K562 (cell line): ENCODE measurements around the gene DCPS. TPM values are rescaled to one million over a fixed set of nuclear protein-coding genes. Genes with fewer than 3 reads are reported as not detected.
A peak's percentile ranks its signal among the peaks of the same experiment; 100 is the strongest.

Experiments used
- ATAC-seq: fragments of 200-7000 bp; cut with Tn5 transposase; 3 replicates; pipeline ENCODE4 v1.9.1; 2020; ENCODE audit warnings: moderate library complexity
- BruUV-seq: library from RNA; stranded (reverse); fragments of 400-500 nt; replicated peaks from 2 replicates; lab custom pipeline; 2021; lab: Mats Ljungman, UMichigan
- CTCF ChIA-PET: fragments of 300-600 bp; formaldehyde crosslinking; extraction: SDS; loops from one replicate; lab custom pipeline; 2021; ENCODE audit warnings: low intra/inter-chr PET ratio; lab: Yijun Ruan, JAX
- POLR2A ChIA-PET: fragments of 300-600, 350-650 bp; sonication (Branson Sonifier 250); formaldehyde crosslinking; extraction: SDS; loops from one replicate; lab custom pipeline; 2021; ENCODE audit warnings: antibody characterized with exemption, inconsistent platforms; lab: Yijun Ruan, JAX
- DNase-seq, 4 experiments: peaks; one replicate each; pipeline versions ENCODE4 v3.0.0 to v3.0.0-alpha.2; 2011 to 2018; ENCODE audit warnings: low spot score in 3 of 4, mixed read lengths in 3 of 4; ENCODE audit errors: extremely low read depth in 1 of 4
- FAIRE-seq: peaks from 2 replicates; lab custom pipeline; 2011; peaks lifted over from hg19 to GRCh38; lab: Jason Lieb, UNC
- H2AFZ ChIP-seq: 2 replicates; pipeline ENCODE4 v1.6.0; 2011; ENCODE audit warnings: low read depth, low read length, control low read depth, inconsistent platforms
- H3K27ac ChIP-seq: fragments of 200-600 bp; 3 replicates; pipeline ENCODE4 v1.8.0; 2011; ENCODE audit warnings: low read depth, mild to moderate bottlenecking, control low read depth, inconsistent platforms, low read length, moderate library complexity, mixed read lengths; ENCODE audit errors: extremely low read depth
- H3K27me3 ChIP-seq, 2 experiments: fragments of 300-600 bp in 1 of 2; 2 replicates in 1 of 2; 3 replicates in 1 of 2; pipeline versions ENCODE4 v1.6.0 to v1.8.0; 2011; ENCODE audit warnings: inconsistent platforms in 2 of 2, low read length in 2 of 2, mild to moderate bottlenecking in 1 of 2, mixed read lengths in 1 of 2, moderate library complexity in 1 of 2; ENCODE audit not compliant: control insufficient read depth in 2 of 2, insufficient read depth in 2 of 2
- H3K36me3 ChIP-seq: fragments of 300-600 bp; 3 replicates; pipeline ENCODE4 v1.8.0; 2011; ENCODE audit warnings: mild to moderate bottlenecking, low read length, inconsistent platforms; ENCODE audit not compliant: control insufficient read depth, insufficient read depth
- H3K4me1 ChIP-seq, 2 experiments: fragments of 200-600 bp in 1 of 2; replicated peaks in 1 of 2; 2 replicates in 1 of 2; 3 replicates in 1 of 2; pipeline versions ENCODE4 v1.5.1 to v1.8.0; 2011; ENCODE audit warnings: inconsistent platforms in 2 of 2, low read length in 2 of 2, mild to moderate bottlenecking in 1 of 2, mixed read lengths in 1 of 2, moderate library complexity in 1 of 2; ENCODE audit not compliant: control insufficient read depth in 2 of 2, insufficient read depth in 2 of 2
- H3K4me2 ChIP-seq: 2 replicates; pipeline ENCODE4 v1.6.1; 2011; ENCODE audit warnings: low read length, control low read depth, inconsistent platforms, mixed read lengths; ENCODE audit not compliant: insufficient read depth
- H3K4me3 ChIP-seq: fragments of 200-600 bp; sonication (generic), shearing (Covaris generic); 2 replicates; pipeline ENCODE4 v1.5.1; 2016; ENCODE audit warnings: control low read depth, inconsistent platforms
- H3K79me2 ChIP-seq: fragments of 200-600 bp; 3 replicates; pipeline ENCODE4 v1.8.0; 2011; ENCODE audit warnings: low read length, inconsistent platforms; ENCODE audit not compliant: control insufficient read depth, insufficient read depth
- H3K9ac ChIP-seq, 2 experiments: 2 replicates each; pipeline versions ENCODE4 v1.6.0 to v1.6.1; 2011; ENCODE audit warnings: low read depth in 2 of 2, low read length in 2 of 2, control low read depth in 1 of 2, inconsistent platforms in 1 of 2, mild to moderate bottlenecking in 1 of 2, mixed read lengths in 1 of 2; ENCODE audit not compliant: insufficient read depth in 1 of 2
- H3K9me1 ChIP-seq: one replicate; pipeline ENCODE4 v1.6.0; 2011; ENCODE audit warnings: inconsistent platforms, mild to moderate bottlenecking, low read length, moderate library complexity; ENCODE audit not compliant: control insufficient read depth, insufficient read depth
- H3K9me3 ChIP-seq: replicated peaks from 2 replicates; pipeline ENCODE4 v1.5.1; 2011; ENCODE audit warnings: low read depth, low read length, inconsistent platforms; ENCODE audit not compliant: control insufficient read depth, insufficient read depth
- H4K20me1 ChIP-seq: replicated peaks from 2 replicates; pipeline ENCODE4 v1.6.1; 2011; ENCODE audit warnings: low read length, inconsistent platforms, mixed read lengths; ENCODE audit not compliant: control insufficient read depth, insufficient read depth
- FOXJ2 ChIP-seq: fragments of 200-800 bp; sonication (Bioruptor generic); IDR thresholded peaks from 2 replicates; pipeline ENCODE4 v1.6.1; 2016; ENCODE audit warnings: missing genetic modification characterization, missing compliant biosample characterization
- HDGF ChIP-seq: fragments of 450-650 bp; IDR thresholded peaks from 2 replicates; pipeline ENCODE4 v1.6.1; 2016
- NFIC ChIP-seq: fragments of 450-650 bp; IDR thresholded peaks from 2 replicates; pipeline ENCODE4 v1.6.1; 2017; ENCODE audit warnings: mild to moderate bottlenecking, inconsistent platforms
- POLR2A ChIP-seq: fragments of 450-650 bp; conservative IDR thresholded peaks from 2 replicates; pipeline ENCODE4 v1.6.1; 2016
- SREBF2 ChIP-seq: sonication (generic); formaldehyde crosslinking; IDR thresholded peaks from 2 replicates; pipeline ENCODE4 v1.4.0; 2020; ENCODE audit warnings: mild to moderate bottlenecking, missing genetic modification reagents
- ZNF830 ChIP-seq: fragments of 250-450 bp; sonication (Bioruptor Pico); IDR thresholded peaks from 2 replicates; pipeline ENCODE4 v1.5.0; 2021; ENCODE audit warnings: mild to moderate bottlenecking
- WGBS: fragments of 100-300 bp; shearing (Covaris generic); methylation state at CpG from one replicate; pipeline ENCODE4 v1.1.6; 2016; ENCODE audit warnings: low coverage, mixed read lengths; ENCODE audit not compliant: insufficient coverage; ENCODE audit errors: missing lambda C conversion rate; 5-methylcytosine and 5-hydroxymethylcytosine counted together
- in situ Hi-C: fragments of 300-500 bp; cut with MboI; formaldehyde crosslinking; loops from 4 replicates; pipeline ENCODE4 v1.15.0; 2018; ENCODE audit warnings: inconsistent platforms, mixed read lengths
- intact Hi-C: fragments of 100-400 bp; cut with micrococcal nuclease; formaldehyde crosslinking; loops from 2 replicates; pipeline ENCODE4 v1.14.2; 2022
- polyA plus RNA-seq, 8 experiments: library from polyadenylated mRNA; depleted of rRNA in 4 of 8; stranded (reverse) in 5 of 8; unstranded in 3 of 8; fragments of >200 nt; fragmentation: Nextera tagmentation in 2 of 8; fragmentation: Illumina TruSeq in 1 of 8; extraction: Ambion mirVana in 2 of 8; extraction: Trizol in 1 of 8; gene quantifications; 2 replicates each; pipeline versions ENCODE4 v1.2.1 to v1.2.3, GENCODE V29; 2011 to 2014; ENCODE audit warnings: inconsistent platforms in 1 of 8, missing spikeins in 1 of 8
- total RNA-seq, 7 experiments: library from RNA; depleted of rRNA in 6 of 7; stranded (reverse); fragments of >200 nt in 6 of 7; fragmentation: Illumina TruSeq in 2 of 7; extraction: Trizol in 2 of 7; gene quantifications; 2 replicates each; pipeline versions ENCODE4 v1.2.1 to v1.2.3, GENCODE V29; 2011 to 2021; ENCODE audit warnings: low replicate concordance in 1 of 7
- TF ChIP-seq, protein P1 (sequence below), 2 experiments: fragments of 450-650 bp in 1 of 2; sonication (generic) in 1 of 2; formaldehyde crosslinking in 1 of 2; IDR thresholded peaks; 2 replicates each; pipeline versions ENCODE4 v1.7.1 to v1.9.0; 2016 to 2022; ENCODE audit warnings: inconsistent platforms in 1 of 2, mild to moderate bottlenecking in 1 of 2, missing genetic modification reagents in 1 of 2

DCPS gene
- total and polyA plus RNA-seq, 9 of the 15 experiments (the other 6 are each of a cell fraction or from before 2014, with no cell fraction given): 8.7 to 38.1 (median 17.9) TPM

DNA sequence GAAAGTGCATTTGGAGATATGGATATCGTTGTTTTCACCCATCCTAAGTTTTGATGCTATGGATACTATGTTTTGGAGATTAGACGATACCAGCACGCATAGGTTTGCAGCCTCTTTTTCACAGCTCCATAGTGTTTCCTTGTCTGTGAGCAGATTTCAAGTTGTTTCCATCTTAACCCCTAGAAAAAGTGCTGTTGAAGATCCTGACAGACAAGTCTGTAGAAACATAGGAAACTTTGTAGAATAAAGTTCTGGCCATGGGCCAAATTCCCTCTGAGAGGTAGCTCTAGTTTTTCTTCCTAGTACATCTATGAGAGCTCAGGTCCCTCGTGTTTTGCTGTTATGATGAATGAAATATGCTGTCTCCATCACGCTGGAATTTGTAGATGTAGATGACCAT is 84.0 kb downstream of the DCPS start:
- no peaks in the 10 kb centered on the region for H3K9me1 ChIP-seq
- peaks cover 0 to 9% of the 10 kb centered on the region in 2 experiments for H3K4me1 ChIP-seq
- BruUV-seq: no TSS peak
- no peaks in the 10 kb centered on the region for H3K9me3 ChIP-seq
- intact Hi-C loops (no loop called here), in situ Hi-C loops (no loop called here)
- ATAC-seq (no peak), DNase-seq (no peak), FAIRE-seq (no peak)
- no peak overlapping the region for H3K4me2 ChIP-seq
- H3K27me3 ChIP-seq: no peaks in the 10 kb centered on the region
- H3K27ac ChIP-seq: no peak overlapping the region
- H3K79me2 ChIP-seq: no peaks in the 10 kb centered on the region
- H3K4me3 ChIP-seq: no peak overlapping the region
- no peak overlapping the region for H3K9ac ChIP-seq
- CTCF ChIA-PET: no interaction called here
- WGBS: 33% methylated on average over 5 of the region's 5 CpGs
- peaks cover 5% of the 10 kb centered on the region; the same call in 1 of the 2 replicates for H4K20me1 ChIP-seq
- TF ChIP-seq FOXJ2 (tag) (peak; percentile 62), ZNF830 (CRISPR knock-in tag) (no peak), POLR2A (no peak), NFIC (peak; percentile 91), SREBF2 (no peak), HDGF (no peak)
- TF ChIP-seq, protein P1, sequence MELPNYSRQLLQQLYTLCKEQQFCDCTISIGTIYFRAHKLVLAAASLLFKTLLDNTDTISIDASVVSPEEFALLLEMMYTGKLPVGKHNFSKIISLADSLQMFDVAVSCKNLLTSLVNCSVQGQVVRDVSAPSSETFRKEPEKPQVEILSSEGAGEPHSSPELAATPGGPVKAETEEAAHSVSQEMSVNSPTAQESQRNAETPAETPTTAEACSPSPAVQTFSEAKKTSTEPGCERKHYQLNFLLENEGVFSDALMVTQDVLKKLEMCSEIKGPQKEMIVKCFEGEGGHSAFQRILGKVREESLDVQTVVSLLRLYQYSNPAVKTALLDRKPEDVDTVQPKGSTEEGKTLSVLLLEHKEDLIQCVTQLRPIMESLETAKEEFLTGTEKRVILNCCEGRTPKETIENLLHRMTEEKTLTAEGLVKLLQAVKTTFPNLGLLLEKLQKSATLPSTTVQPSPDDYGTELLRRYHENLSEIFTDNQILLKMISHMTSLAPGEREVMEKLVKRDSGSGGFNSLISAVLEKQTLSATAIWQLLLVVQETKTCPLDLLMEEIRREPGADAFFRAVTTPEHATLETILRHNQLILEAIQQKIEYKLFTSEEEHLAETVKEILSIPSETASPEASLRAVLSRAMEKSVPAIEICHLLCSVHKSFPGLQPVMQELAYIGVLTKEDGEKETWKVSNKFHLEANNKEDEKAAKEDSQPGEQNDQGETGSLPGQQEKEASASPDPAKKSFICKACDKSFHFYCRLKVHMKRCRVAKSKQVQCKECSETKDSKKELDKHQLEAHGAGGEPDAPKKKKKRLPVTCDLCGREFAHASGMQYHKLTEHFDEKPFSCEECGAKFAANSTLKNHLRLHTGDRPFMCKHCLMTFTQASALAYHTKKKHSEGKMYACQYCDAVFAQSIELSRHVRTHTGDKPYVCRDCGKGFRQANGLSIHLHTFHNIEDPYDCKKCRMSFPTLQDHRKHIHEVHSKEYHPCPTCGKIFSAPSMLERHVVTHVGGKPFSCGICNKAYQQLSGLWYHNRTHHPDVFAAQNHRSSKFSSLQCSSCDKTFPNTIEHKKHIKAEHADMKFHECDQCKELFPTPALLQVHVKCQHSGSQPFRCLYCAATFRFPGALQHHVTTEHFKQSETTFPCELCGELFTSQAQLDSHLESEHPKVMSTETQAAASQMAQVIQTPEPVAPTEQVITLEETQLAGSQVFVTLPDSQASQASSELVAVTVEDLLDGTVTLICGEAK (IDR thresholded peaks at IDR 0.05): peak; percentile 39; the same call in 1 of the 2 replicates
- TF ChIP-seq, protein P1 (CRISPR knock-in tag; IDR thresholded peaks at IDR 0.05): no peak
- no peaks in the 10 kb centered on the region for H3K36me3 ChIP-seq
- no peak overlapping the region for H2AFZ ChIP-seq
- POLR2A ChIA-PET: interaction anchor here (0.8 kb wide), 1 partner anchor 75 kb away, joined by 3 read pairs; no protein-coding TSS in a partner anchor
